GM21515 (cell line): ENCODE results near the gene CCDC197.

Source experiments
- ATAC-seq: cut with Tn5 transposase; IDR thresholded peaks from one replicate; pipeline ENCODE4 v1.9.1; 2021; ENCODE audit not compliant: unreplicated experiment

Gene CCDC197

DNA sequence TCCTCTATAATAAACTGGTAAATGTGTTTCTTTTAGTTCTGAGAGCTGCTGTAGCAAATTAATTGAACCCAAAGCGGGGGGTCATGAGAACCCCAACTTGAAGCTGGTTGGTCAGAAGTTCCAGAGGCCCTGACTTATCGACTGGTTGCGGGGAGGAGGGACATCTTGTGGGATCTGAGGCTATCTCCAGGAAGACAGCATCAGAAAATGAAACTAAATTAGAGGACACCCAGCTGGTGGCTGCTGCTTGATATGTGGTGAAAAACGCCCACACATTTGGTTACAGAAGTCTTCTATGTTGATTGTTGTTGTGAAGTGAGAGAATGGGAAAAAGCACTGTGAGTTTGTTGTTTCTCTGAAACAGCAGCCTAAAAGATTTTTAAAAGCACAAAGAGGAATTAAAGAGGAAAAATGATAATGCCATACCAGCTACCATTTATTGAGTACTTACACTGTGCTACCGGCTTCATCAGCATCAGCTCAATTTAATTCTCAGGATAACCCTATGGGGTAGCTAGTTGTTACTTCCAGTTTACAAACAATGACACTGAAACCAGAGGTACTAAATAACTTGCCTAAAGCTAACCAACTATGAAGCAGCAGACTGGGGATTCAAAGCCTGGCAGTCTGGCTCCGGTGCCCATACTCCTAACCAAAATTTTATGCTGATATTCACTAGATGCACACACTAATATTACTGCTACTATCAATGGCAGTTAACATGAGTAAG, 59.6 kb downstream of the CCDC197 start:
- peak; percentile 88 for ATAC-seq

DNA sequence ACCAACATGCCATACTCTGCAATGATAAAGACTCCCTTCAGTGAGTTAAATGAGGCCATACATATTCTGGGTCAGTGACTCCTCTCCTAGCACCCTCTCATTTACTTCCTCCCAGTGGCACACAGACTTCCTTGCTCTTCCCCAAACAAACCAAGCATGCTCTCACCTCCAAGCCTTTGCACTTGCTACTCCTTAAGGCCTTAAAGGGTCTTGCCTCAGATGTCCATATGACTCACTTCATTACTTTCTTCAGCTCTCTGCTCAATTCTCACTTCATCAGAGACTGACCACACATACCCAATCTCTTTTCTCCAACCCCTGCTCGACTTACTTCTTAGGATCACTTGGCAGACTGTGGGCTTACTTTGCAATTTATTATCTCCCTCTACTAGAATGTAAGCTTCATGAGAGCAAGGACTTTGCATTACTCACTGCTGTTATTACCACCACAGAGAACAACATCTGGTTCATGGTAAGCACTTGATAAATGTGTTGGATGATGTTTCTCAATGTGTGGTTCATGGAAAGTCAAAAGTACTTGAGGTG, 61.1 kb downstream of the CCDC197 start:
- no peak for ATAC-seq
